Measurements from ENCODE around the gene CFB. TPM values are rescaled to one million over a fixed set of nuclear protein-coding genes. Genes with fewer than 3 reads are reported as not detected.
"Not testable (repeated sequence)": the region's sequence is repeated elsewhere in the genome, so short reads cannot be mapped to it uniquely, and the experiment has no call there.

CFB gene
- total RNA-seq, 1 experiment from 2014 or later: not detected

DNA sequence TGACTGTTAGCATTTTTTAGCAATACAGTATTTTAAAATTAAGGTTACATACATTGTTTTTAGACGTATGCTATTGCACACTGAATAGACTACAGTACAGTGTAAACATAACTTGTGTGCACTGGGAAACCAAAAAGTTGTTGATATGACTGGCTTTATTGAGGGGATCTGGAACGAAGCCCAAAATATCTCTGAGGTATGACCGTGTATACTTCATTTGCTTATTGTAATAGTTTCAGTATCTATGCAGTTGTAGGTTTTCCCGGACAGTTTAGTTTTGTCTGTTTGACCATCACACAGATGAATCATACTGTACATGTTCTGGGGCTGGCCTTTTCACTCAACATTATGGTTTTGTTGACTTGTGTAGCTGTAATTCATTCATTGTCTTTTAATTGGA, 37.1 kb upstream of the CFB start:
- in situ Hi-C loops (cut with HindIII; ENCODE audit: low sequenced_read_pairs): no loop called here
- no peak for DNase-seq (ENCODE audit: low spot score)

GRCh38 chr6:31909298-31909697, 36.6 kb upstream of the CFB start:
- in situ Hi-C loops (cut with HindIII; ENCODE audit: low sequenced_read_pairs); DNase-seq (ENCODE audit: low spot score): not testable (repeated sequence)

GRCh38 chr6:31911826-31912585, 33.9 kb upstream of the CFB start:
- DNase-seq (ENCODE audit: low spot score): no peak
- in situ Hi-C loops (cut with HindIII; ENCODE audit: low sequenced_read_pairs): no loop called here

DNA sequence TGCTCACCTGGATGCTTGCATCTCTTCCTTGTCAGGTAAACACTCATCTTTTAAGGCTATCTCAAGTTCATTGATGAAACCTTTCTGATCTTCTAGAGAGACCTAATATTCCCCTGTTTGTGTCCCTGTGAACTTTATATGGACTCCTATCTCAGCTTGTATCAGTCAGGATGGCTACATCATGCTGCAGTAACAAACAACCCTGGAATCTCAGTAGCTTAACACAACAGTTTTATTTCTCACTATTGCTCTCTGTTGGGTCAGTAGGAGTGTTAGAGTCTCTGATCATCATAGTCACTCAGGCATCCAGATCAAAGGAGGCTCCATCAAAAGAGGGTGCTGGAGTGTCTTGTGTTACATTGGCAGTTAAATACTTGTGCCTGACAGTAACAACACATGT, 30.5 kb upstream of the CFB start:
- in situ Hi-C loops (cut with HindIII; ENCODE audit: low sequenced_read_pairs): no loop called here
- DNase-seq (ENCODE audit: low spot score): no peak

DNA sequence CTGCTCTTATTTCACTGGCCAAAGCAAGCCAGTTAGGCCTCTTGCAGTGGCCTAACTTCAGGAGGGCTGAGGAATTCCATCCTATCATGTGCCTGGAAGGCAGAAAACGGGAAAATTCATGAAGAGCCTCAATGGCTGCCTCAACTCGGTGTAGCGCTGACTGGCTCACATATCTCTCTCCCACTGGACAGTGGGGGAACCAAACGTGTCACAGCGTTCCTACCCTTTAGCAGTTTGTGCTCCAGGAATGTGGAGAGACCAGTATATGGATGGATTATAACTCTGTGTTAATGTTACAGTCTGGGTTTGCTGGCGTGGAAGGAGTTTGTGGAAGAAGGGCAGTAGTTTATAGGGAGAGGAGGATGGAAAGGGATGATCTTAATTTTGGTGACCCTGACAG, 30.1 kb upstream of the CFB start:
- no peak for DNase-seq (ENCODE audit: low spot score)
- in situ Hi-C loops (cut with HindIII; ENCODE audit: low sequenced_read_pairs): no loop called here

DNA sequence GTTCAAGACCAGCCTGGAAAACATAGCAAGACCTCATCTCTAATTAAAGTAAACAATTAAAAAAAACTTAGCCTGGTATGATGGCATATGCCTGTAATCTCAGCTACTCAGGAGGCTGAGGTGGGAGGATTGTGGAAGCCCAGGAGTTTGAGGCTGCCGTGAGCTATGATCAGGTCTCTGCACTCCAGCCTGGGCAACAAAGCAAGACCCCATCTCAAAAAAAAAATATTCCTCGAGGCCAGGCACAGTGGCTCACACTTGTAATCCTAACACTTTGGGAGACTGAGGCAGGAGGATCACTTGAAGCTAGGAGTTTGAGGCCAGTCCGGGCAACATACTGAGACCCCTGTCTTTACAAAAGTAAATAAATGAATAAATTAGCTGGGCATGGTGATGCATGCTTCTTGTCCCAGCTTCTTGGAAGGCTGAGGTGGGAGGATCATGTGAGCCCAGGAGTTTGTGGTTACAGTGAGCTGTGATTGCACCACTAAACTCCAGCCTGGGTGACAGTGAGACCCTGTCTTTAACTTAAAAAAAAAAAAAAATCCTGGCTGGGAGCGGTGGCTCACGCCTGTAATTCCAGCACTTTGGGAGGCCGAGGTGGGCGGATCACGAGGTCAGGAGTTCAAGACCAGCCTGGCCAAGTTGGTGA, 27.7 kb upstream of the CFB start:
- in situ Hi-C loops (cut with HindIII; ENCODE audit: low sequenced_read_pairs): no loop called here

DNA sequence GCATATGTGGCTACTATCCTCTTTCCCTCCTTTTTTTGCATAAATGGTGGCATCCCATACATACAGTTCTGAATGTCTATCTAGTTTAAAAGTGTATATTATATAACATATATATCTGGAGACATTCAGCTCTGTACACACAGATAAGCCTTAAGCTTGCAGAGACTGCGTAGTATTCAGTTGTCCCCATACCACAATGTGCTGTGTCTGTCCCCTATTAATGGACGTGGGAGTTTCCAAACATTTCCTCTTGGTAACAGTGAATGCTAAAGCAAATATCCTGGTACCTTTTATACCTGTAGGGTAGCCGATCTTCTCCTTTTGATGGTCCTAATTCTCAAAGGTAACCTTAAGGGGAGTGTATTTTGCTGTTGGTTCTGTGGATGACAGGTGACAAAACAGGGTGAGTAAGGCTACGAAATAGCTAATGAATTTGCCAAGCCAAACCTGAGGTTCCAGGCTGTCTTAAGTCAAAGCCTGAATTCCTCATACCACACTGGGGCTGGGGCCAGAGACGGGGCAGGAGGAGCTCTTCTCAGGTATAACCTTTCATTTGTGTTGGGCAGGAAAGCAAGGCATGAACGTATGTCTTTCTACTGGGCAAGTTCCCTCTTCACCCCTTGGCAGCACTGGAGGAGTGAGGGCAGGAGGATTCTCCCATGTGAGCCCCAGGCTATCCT, 26.1 kb upstream of the CFB start:
- DNase-seq (ENCODE audit: low spot score): no peak
- in situ Hi-C loops (cut with HindIII; ENCODE audit: low sequenced_read_pairs): no loop called here

More for the DNA sequence above, 27.7 kb upstream of the CFB start:
- no peak for DNase-seq (ENCODE audit: low spot score)

DNA sequence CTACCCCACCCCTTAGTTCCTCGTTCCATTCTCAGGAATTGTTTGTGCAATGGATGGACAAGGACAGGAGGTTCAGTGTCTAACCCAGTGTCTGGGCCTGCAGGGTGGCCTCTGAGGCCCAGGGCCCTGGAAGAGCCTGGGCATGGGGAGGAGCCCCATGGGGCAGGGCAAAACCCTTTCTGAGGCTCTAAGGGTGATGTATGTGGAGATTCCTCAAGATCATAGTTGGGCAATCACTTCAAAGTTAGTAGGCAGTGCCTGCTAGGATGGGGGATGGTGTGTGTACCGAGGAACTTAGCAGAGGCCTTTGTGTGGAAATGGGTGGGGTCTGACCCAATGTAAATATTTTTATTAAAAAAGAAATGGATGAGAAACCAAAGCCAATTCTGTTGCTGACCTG, 25.1 kb upstream of the CFB start:
- in situ Hi-C loops (cut with HindIII; ENCODE audit: low sequenced_read_pairs): no loop called here
- DNase-seq (ENCODE audit: low spot score): no peak

DNA sequence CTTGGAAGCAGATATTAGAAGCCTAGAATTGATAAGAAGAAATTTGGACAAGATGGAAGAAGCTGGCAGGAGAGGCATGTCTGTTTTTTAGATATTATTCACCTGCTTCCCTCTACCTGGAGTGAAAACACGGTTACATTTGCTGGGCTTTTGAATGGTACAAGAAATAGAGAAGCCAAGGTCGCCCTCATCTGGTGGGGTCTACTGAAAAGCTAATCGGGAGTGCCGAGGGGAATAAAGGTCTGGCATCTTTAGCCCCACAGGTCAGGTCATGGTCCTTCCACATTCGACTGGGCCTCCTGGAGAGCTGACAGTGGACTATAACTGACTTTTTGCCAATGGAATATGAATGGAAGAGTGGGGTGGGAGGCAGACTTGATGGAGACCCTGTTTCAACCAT, 23.0 kb upstream of the CFB start:
- DNase-seq (ENCODE audit: low spot score): peak; percentile 27
- in situ Hi-C loops (cut with HindIII; ENCODE audit: low sequenced_read_pairs): no loop called here

GRCh38 chr6:31927242-31927862, 18.5 kb upstream of the CFB start, which contains the start of gene C2:
Gene C2, plus strand, starts transcription at chr6:31927717. Its CDS starts 36 bp downstream, at chr6:31927753.
- in situ Hi-C loops (cut with HindIII; ENCODE audit: low sequenced_read_pairs): no loop called here
- no peak for DNase-seq (ENCODE audit: low spot score)

GRCh38 chr6:31927863-31928671, 17.8 kb upstream of the CFB start:
- DNase-seq (ENCODE audit: low spot score): no peak
- in situ Hi-C loops (cut with HindIII; ENCODE audit: low sequenced_read_pairs): no loop called here

DNA sequence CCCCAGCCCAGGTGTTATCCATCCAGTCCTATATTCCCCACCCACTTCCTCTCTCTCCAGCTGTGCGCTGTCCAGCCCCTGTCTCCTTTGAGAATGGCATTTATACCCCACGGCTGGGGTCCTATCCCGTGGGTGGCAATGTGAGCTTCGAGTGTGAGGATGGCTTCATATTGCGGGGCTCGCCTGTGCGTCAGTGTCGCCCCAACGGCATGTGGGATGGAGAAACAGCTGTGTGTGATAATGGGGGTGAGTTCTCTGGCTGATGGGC, 17.3 kb upstream of the CFB start:
- DNase-seq (ENCODE audit: low spot score): no peak
- in situ Hi-C loops (cut with HindIII; ENCODE audit: low sequenced_read_pairs): no loop called here

DNA sequence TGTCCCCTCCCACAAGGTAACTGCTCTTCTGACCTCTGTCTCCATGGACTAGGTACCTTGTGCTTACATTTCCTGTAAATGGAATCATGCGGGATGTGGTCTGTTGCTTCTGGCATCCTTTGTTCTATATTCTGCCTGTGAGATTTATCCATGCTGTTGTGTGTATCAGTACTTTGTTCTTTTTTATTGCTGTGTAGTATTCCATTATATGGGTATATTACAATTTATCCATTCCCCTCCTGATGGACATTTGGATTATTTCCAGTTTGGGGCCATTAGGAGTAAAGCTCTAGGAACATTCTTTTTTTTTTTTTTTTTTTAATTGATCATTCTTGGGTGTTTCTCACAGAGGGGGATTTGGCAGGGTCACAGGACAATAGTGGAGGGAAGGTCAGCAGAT, 14.9 kb upstream of the CFB start:
- DNase-seq (ENCODE audit: low spot score): no peak
- in situ Hi-C loops (cut with HindIII; ENCODE audit: low sequenced_read_pairs): no loop called here

DNA sequence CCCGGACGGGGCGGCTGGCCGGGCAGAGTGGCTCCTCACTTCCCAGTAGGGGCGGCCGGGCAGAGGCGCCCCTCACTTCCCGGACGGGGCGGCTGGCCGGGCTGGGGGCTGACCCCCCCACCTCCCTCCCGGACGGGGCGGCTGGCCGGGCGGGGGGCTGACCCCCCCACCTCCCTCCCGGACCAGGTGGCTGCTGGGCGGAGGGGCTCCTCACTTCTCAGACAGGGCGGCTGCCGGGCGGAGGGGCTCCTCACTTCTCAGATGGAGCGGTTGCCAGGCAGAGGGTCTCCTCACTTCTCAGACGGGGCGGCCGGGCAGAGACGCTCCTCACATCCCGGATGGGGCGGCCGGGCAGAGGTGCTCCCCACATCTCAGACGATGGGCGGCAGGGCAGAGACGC, 13.8 kb upstream of the CFB start:
- in situ Hi-C loops (cut with HindIII; ENCODE audit: low sequenced_read_pairs); DNase-seq (ENCODE audit: low spot score): not testable (repeated sequence)

DNA sequence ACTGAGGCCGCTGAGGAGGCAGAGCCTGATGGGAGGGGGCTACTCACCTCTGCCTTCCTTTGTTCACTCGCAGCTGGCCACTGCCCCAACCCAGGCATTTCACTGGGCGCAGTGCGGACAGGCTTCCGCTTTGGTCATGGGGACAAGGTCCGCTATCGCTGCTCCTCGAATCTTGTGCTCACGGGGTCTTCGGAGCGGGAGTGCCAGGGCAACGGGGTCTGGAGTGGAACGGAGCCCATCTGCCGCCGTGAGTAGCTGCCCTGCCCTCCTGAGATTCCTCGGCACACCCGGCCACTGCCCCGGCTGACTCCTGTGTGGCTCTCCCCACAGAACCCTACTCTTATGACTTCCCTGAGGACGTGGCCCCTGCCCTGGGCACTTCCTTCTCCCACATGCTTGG, 12.4 kb upstream of the CFB start:
- in situ Hi-C loops (cut with HindIII; ENCODE audit: low sequenced_read_pairs): no loop called here
- no peak for DNase-seq (ENCODE audit: low spot score)

GRCh38 chr6:31935021-31935420, 10.9 kb upstream of the CFB start:
- no peak for DNase-seq (ENCODE audit: low spot score)
- in situ Hi-C loops (cut with HindIII; ENCODE audit: low sequenced_read_pairs): no loop called here

DNA sequence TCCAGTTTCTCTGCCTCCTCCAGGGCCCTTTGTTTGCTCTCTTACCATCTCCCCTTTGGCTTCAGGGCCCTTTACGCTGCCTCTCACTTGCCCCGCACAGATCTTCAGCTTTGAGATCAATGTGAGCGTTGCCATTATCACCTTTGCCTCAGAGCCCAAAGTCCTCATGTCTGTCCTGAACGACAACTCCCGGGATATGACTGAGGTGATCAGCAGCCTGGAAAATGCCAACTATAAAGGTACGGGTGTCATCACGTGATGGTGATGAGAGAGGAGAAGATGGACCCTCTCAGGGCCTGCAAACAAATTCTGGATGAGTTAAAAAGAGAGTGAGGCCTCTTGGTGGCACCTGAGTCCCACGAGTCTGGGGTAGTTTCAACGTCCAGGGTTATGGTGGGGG, 10.1 kb upstream of the CFB start:
- in situ Hi-C loops (cut with HindIII; ENCODE audit: low sequenced_read_pairs): no loop called here
- no peak for DNase-seq (ENCODE audit: low spot score)

- no peak for DNase-seq (ENCODE audit: low spot score)
- in situ Hi-C loops (cut with HindIII; ENCODE audit: low sequenced_read_pairs): no loop called here
These were observed 5.6 kb upstream of the CFB start for GRCh38 chr6:31940256-31940664.

DNA sequence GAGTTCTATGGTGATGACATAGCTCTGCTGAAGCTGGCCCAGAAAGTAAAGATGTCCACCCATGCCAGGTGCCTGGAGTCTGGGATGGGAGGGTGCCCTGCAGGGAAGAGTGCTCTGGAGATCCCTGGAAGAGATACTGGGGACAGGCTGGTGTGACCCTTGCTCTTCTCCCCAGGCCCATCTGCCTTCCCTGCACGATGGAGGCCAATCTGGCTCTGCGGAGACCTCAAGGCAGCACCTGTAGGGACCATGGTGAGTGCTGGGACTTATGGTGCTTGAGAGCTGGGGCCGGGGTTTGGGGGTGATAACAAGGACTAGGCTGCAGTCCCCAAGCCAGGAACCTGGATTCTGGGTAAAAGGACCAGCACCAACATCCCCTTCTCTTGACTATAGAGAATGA, 2.2 kb upstream of the CFB start:
- in situ Hi-C loops (cut with HindIII; ENCODE audit: low sequenced_read_pairs): no loop called here
- no peak for DNase-seq (ENCODE audit: low spot score)

- in situ Hi-C loops (cut with HindIII; ENCODE audit: low sequenced_read_pairs): no loop called here
- DNase-seq (ENCODE audit: low spot score): no peak
These were observed 765 bp upstream of the CFB start for GRCh38 chr6:31945154-31945506.
